DND-41 (cell line): Measurements from ENCODE around the gene MCUB.

Source experiments
- ATAC-seq: fragments of 200-7000 bp; cut with Tn5 transposase; 3 replicates; pipeline ENCODE4 v1.9.1; 2021; ENCODE audit warnings: low read depth; ENCODE audit not compliant: insufficient read depth
- DNase-seq: peaks from one replicate; pipeline ENCODE4 v3.0.0-alpha.2; 2020
- H2AFZ ChIP-seq: 2 replicates; pipeline ENCODE4 v1.6.0; 2012; ENCODE audit warnings: low read depth, low read length
- H3K27ac ChIP-seq: 2 replicates; pipeline ENCODE4 v1.5.1; 2012; ENCODE audit warnings: low read length, inconsistent platforms
- H3K27me3 ChIP-seq: fragments of 200-600 bp; sonication (generic); 2 replicates; pipeline ENCODE4 v1.6.0; 2012; ENCODE audit warnings: low read length, mild to moderate bottlenecking, inconsistent platforms; ENCODE audit not compliant: insufficient read depth, poor library complexity
- H3K36me3 ChIP-seq: 2 replicates; pipeline ENCODE4 v1.5.1; 2012; ENCODE audit warnings: low read length, inconsistent platforms; ENCODE audit not compliant: insufficient read depth
- H3K4me1 ChIP-seq: 2 replicates; pipeline ENCODE4 v1.5.1; 2012; ENCODE audit warnings: mild to moderate bottlenecking, low read length; ENCODE audit not compliant: insufficient read depth
- H3K4me2 ChIP-seq: 2 replicates; pipeline ENCODE4 v1.6.0; 2012; ENCODE audit warnings: mild to moderate bottlenecking, moderate library complexity, low read length, inconsistent platforms; ENCODE audit not compliant: insufficient read depth
- H3K4me3 ChIP-seq, 2 experiments: fragments of 200-600 bp in 1 of 2; shearing (Covaris generic) in 1 of 2; 2 replicates each; pipeline ENCODE4 v1.5.1; 2012 to 2016; ENCODE audit warnings: inconsistent platforms in 2 of 2, low read length in 2 of 2, mild to moderate bottlenecking in 2 of 2, low read depth in 1 of 2, moderate library complexity in 1 of 2
- H3K79me2 ChIP-seq: 2 replicates; pipeline ENCODE4 v1.6.0; 2012; ENCODE audit warnings: low read length, inconsistent platforms; ENCODE audit not compliant: insufficient read depth
- H3K9ac ChIP-seq: 2 replicates; pipeline ENCODE4 v1.6.0; 2012; ENCODE audit warnings: low read depth, mild to moderate bottlenecking, inconsistent platforms, low read length, moderate library complexity
- H3K9me3 ChIP-seq: 2 replicates; pipeline ENCODE4 v1.5.1; 2012; ENCODE audit warnings: low read length, moderate library complexity, mild to moderate bottlenecking, inconsistent platforms; ENCODE audit not compliant: insufficient read depth, severe bottlenecking
- H4K20me1 ChIP-seq: 2 replicates; pipeline ENCODE4 v1.6.0; 2012; ENCODE audit warnings: low read length; ENCODE audit not compliant: insufficient read depth
- CTCF ChIP-seq: IDR thresholded peaks from 2 replicates; pipeline ENCODE4 v1.5.1; 2012; ENCODE audit warnings: borderline replicate concordance, low read length, moderate library complexity, mild to moderate bottlenecking; ENCODE audit not compliant: poor library complexity, severe bottlenecking; ENCODE audit errors: extremely low read depth
- EZH2 ChIP-seq: IDR thresholded peaks from 3 replicates; pipeline ENCODE4 v1.6.1; 2012; ENCODE audit warnings: borderline replicate concordance, low read depth, mild to moderate bottlenecking, moderate library complexity, low read length, inconsistent platforms; ENCODE audit not compliant: severe bottlenecking

MCUB gene

GRCh38 chr4:109588176-109588575 lies 28.1 kb downstream of the MCUB start:
- no peak overlapping the region for H3K4me2 ChIP-seq
- H3K4me3 ChIP-seq, result no peak overlapping the region
- no peaks in the 10 kb centered on the region for H3K36me3 ChIP-seq
- no peak overlapping the region for H3K9ac ChIP-seq
- no peak for DNase-seq
- ATAC-seq, result no peak
- H3K27me3 ChIP-seq, result no peaks in the 10 kb centered on the region
- H3K9me3 ChIP-seq, result peaks cover 3% of the 10 kb centered on the region
- H3K27ac ChIP-seq, result no peak overlapping the region
- no peaks in the 10 kb centered on the region; the same call in 1 of the 2 replicates for H4K20me1 ChIP-seq
- H3K79me2 ChIP-seq, result peaks cover 59% of the 10 kb centered on the region
- peaks cover 13% of the 10 kb centered on the region for H3K4me1 ChIP-seq
- TF ChIP-seq EZH2 (no peak), CTCF (no peak)
- no peak overlapping the region for H2AFZ ChIP-seq

- H3K36me3 ChIP-seq, result no peaks in the 10 kb centered on the region
Measured at GRCh38 chr4:109589119-109589518, 29.1 kb downstream of the MCUB start.

GRCh38 chr4:109589605-109590004 lies 29.6 kb downstream of the MCUB start:
- Histone ChIP-seq H3K4me1 (peaks cover 13% of the 10 kb centered on the region), H2AFZ (no peak overlapping the region), H3K9me3 (peaks cover 3% of the 10 kb centered on the region), H3K4me2 (no peak overlapping the region), H4K20me1 (no peaks in the 10 kb centered on the region; the same call in 1 of the 2 replicates), H3K4me3 (no peak overlapping the region), H3K27me3 (no peaks in the 10 kb centered on the region), H3K27ac (no peak overlapping the region), H3K9ac (no peak overlapping the region), H3K79me2 (peaks cover 67% of the 10 kb centered on the region), H3K36me3 (no peaks in the 10 kb centered on the region)
- TF ChIP-seq CTCF (no peak), EZH2 (no peak)
- ATAC-seq (no peak), DNase-seq (no peak)

More at GRCh38 chr4:109589119-109589518, 29.1 kb downstream of the MCUB start:
- Histone ChIP-seq H3K4me2 (no peak overlapping the region), H4K20me1 (no peaks in the 10 kb centered on the region; the same call in 1 of the 2 replicates), H3K9ac (no peak overlapping the region), H3K27me3 (no peaks in the 10 kb centered on the region), H2AFZ (no peak overlapping the region), H3K79me2 (peaks cover 66% of the 10 kb centered on the region), H3K9me3 (peaks cover 3% of the 10 kb centered on the region), H3K4me3 (no peak overlapping the region), H3K27ac (no peak overlapping the region), H3K4me1 (peaks cover 13% of the 10 kb centered on the region)
- ATAC-seq, result no peak
- no peak for DNase-seq
- TF ChIP-seq EZH2 (no peak), CTCF (no peak)
